Skin of body (tissue), 2 donors: ENCODE results near the gene KYNU. TPM values are rescaled to one million over a fixed set of nuclear protein-coding genes. Genes with fewer than 3 reads are reported as not detected.

ENCODE experiments used
- DNase-seq: peaks from one replicate; lab custom pipeline; 2025; lab: John Stamatoyannopoulos, UW
- total RNA-seq: library from RNA; depleted of rRNA; stranded (reverse); fragments of >200 nt; gene quantifications from one replicate; pipeline ENCODE4 v1.2.3, GENCODE V29; 2014

The KYNU gene
- total RNA-seq, 1 donor from 2014 or later = 3.2 TPM

- no peak for DNase-seq
Measured at GRCh38 chr2:142961202-142961601, 83.7 kb downstream of the KYNU start.

GRCh38 chr2:142965443-142965842, 88.0 kb downstream of the KYNU start:
- no peak for DNase-seq

GRCh38 chr2:142966284-142966683, 88.8 kb downstream of the KYNU start:
- no peak for DNase-seq

- no peak for DNase-seq
Measured at GRCh38 chr2:142967060-142967459, 89.6 kb downstream of the KYNU start.

GRCh38 chr2:142973160-142973821, 95.8 kb downstream of the KYNU start:
- no peak for DNase-seq

GRCh38 chr2:142973822-142974207, 96.4 kb downstream of the KYNU start:
- no peak for DNase-seq

- peak; percentile 37 for DNase-seq
Measured at GRCh38 chr2:142974288-142975024, 97.0 kb downstream of the KYNU start.

GRCh38 chr2:142975239-142975638, 97.8 kb downstream of the KYNU start:
- DNase-seq = no peak

- DNase-seq = peak; percentile 5
Measured at GRCh38 chr2:142980246-142981068, 103.0 kb downstream of the KYNU start.

GRCh38 chr2:142981069-142981378, 103.6 kb downstream of the KYNU start:
- no peak for DNase-seq

- DNase-seq = no peak
Measured at GRCh38 chr2:142981756-142982155, 104.3 kb downstream of the KYNU start.

GRCh38 chr2:142983174-142983573, 105.7 kb downstream of the KYNU start:
- DNase-seq = no peak

- DNase-seq = no peak
Measured at GRCh38 chr2:142984657-142985056, 107.2 kb downstream of the KYNU start.

- no peak for DNase-seq
Measured at GRCh38 chr2:142987044-142987443, 109.6 kb downstream of the KYNU start.

- DNase-seq = peak; percentile 46
Measured at GRCh38 chr2:142989273-142990204, 112.1 kb downstream of the KYNU start.

GRCh38 chr2:142991295-142991694, 113.8 kb downstream of the KYNU start:
- DNase-seq = no peak

- no peak for DNase-seq
Measured at GRCh38 chr2:142992840-142993239, 115.4 kb downstream of the KYNU start.

GRCh38 chr2:142993771-142994170, 116.3 kb downstream of the KYNU start:
- DNase-seq = no peak

GRCh38 chr2:142994665-142995064, 117.2 kb downstream of the KYNU start:
- DNase-seq = no peak

GRCh38 chr2:142997231-142997630, 119.8 kb downstream of the KYNU start:
- DNase-seq = no peak

GRCh38 chr2:143000599-143000998, 123.1 kb downstream of the KYNU start:
- DNase-seq = no peak
